HG03342 (cell line): ENCODE results near the gene ZCCHC8.
"Not testable (repeated sequence)": the region's sequence is repeated elsewhere in the genome, so short reads cannot be mapped to it uniquely, and the experiment has no call there.

Source experiments
- ATAC-seq: cut with Tn5 transposase; IDR thresholded peaks from one replicate; pipeline ENCODE4 v1.9.1; 2021; ENCODE audit warnings: mild to moderate bottlenecking, moderate library complexity; ENCODE audit not compliant: unreplicated experiment

Gene ZCCHC8

GRCh38 chr12:122513028-122513427, 12.3 kb upstream of the ZCCHC8 start:
- not testable (repeated sequence) for ATAC-seq

GRCh38 chr12:122508163-122508562, 7.4 kb upstream of the ZCCHC8 start:
- no peak for ATAC-seq

- ATAC-seq = no peak
Observed at GRCh38 chr12:122506393-122506938, 5.7 kb upstream of the ZCCHC8 start.

- no peak for ATAC-seq
Observed at GRCh38 chr12:122505419-122506051, 4.8 kb upstream of the ZCCHC8 start.

- no peak for ATAC-seq
Observed at GRCh38 chr12:122503783-122504590, 3.3 kb upstream of the ZCCHC8 start.

- no peak for ATAC-seq
Observed at GRCh38 chr12:122503147-122503751, 2.5 kb upstream of the ZCCHC8 start.

GRCh38 chr12:122501489-122501989, 807 bp upstream of the ZCCHC8 start:
- ATAC-seq = no peak

- ATAC-seq = peak; percentile 8
Observed at GRCh38 chr12:122499991-122500684, 594 bp downstream of the ZCCHC8 start.

- no peak for ATAC-seq
Observed at GRCh38 chr12:122495258-122495657, 5.5 kb downstream of the ZCCHC8 start.

- not testable (repeated sequence) for ATAC-seq
Observed at GRCh38 chr12:122493222-122493621, 7.5 kb downstream of the ZCCHC8 start.

GRCh38 chr12:122491991-122492390, 8.7 kb downstream of the ZCCHC8 start:
- ATAC-seq = no peak

GRCh38 chr12:122489038-122489437, 11.7 kb downstream of the ZCCHC8 start:
- ATAC-seq = no peak

GRCh38 chr12:122487807-122488206, 12.9 kb downstream of the ZCCHC8 start:
- ATAC-seq = not testable (repeated sequence)

- no peak for ATAC-seq
Observed at GRCh38 chr12:122486805-122487426, 13.8 kb downstream of the ZCCHC8 start.

GRCh38 chr12:122486360-122486759, 14.4 kb downstream of the ZCCHC8 start:
- not testable (repeated sequence) for ATAC-seq

GRCh38 chr12:122484385-122484784, 16.3 kb downstream of the ZCCHC8 start:
- not testable (repeated sequence) for ATAC-seq

GRCh38 chr12:122483969-122484368, 16.8 kb downstream of the ZCCHC8 start:
- ATAC-seq = no peak

GRCh38 chr12:122481861-122482260, 18.9 kb downstream of the ZCCHC8 start:
- ATAC-seq = no peak

GRCh38 chr12:122480753-122481152, 20.0 kb downstream of the ZCCHC8 start:
- ATAC-seq = no peak

- ATAC-seq = no peak
Observed at GRCh38 chr12:122474324-122474716, 26.4 kb downstream of the ZCCHC8 start.
